ENCODE data around the gene TTLL10.
"Not testable (repeated sequence)": the region's sequence is repeated elsewhere in the genome, so short reads cannot be mapped to it uniquely, and the experiment has no call there.

The TTLL10 gene

GRCh38 chr1:1135339-1136136, 38.1 kb upstream of the TTLL10 start:
- TF ChIP-seq CTCF (IDR thresholded peaks at IDR 0.05; ENCODE audit: borderline replicate concordance, control extremely low read depth, extremely low read depth, insufficient read depth, missing control alignments) = no peak
- in situ Hi-C loops (cut with MboI; ENCODE audit: low sequenced_read_pairs, unreplicated experiment) = no loop called here
- DNase-seq (ENCODE audit: low spot score) = no peak

- peak; percentile 82 for DNase-seq (ENCODE audit: low spot score)
- in situ Hi-C loops (cut with MboI; ENCODE audit: low sequenced_read_pairs, unreplicated experiment) = no loop called here
- TF ChIP-seq CTCF (IDR thresholded peaks at IDR 0.05; ENCODE audit: borderline replicate concordance, control extremely low read depth, extremely low read depth, insufficient read depth, missing control alignments) = no peak
Measured at GRCh38 chr1:1136547-1137230, 37.0 kb upstream of the TTLL10 start.

- DNase-seq (ENCODE audit: low spot score) = peak; percentile 93
- TF ChIP-seq CTCF (IDR thresholded peaks at IDR 0.05; ENCODE audit: borderline replicate concordance, control extremely low read depth, extremely low read depth, insufficient read depth, missing control alignments) = no peak
- in situ Hi-C loops (cut with MboI; ENCODE audit: low sequenced_read_pairs, unreplicated experiment) = no loop called here
Measured at GRCh38 chr1:1137256-1138045, 36.2 kb upstream of the TTLL10 start.

- in situ Hi-C loops (cut with MboI; ENCODE audit: low sequenced_read_pairs, unreplicated experiment) = no loop called here
- DNase-seq (ENCODE audit: low spot score) = no peak
- no peak for TF ChIP-seq CTCF (IDR thresholded peaks at IDR 0.05; ENCODE audit: borderline replicate concordance, control extremely low read depth, extremely low read depth, insufficient read depth, missing control alignments)
Measured at GRCh38 chr1:1140673-1141072, 33.0 kb upstream of the TTLL10 start.

- TF ChIP-seq CTCF (IDR thresholded peaks at IDR 0.05; ENCODE audit: borderline replicate concordance, control extremely low read depth, extremely low read depth, insufficient read depth, missing control alignments) = no peak
- no peak for DNase-seq (ENCODE audit: low spot score)
- in situ Hi-C loops (cut with MboI; ENCODE audit: low sequenced_read_pairs, unreplicated experiment) = no loop called here
Measured at GRCh38 chr1:1141244-1141910, 32.3 kb upstream of the TTLL10 start.

GRCh38 chr1:1141911-1142250, 31.8 kb upstream of the TTLL10 start:
- DNase-seq (ENCODE audit: low spot score) = no peak
- TF ChIP-seq CTCF (IDR thresholded peaks at IDR 0.05; ENCODE audit: borderline replicate concordance, control extremely low read depth, extremely low read depth, insufficient read depth, missing control alignments) = no peak
- in situ Hi-C loops (cut with MboI; ENCODE audit: low sequenced_read_pairs, unreplicated experiment) = no loop called here

- DNase-seq (ENCODE audit: low spot score); in situ Hi-C loops (cut with MboI; ENCODE audit: low sequenced_read_pairs, unreplicated experiment): not testable (repeated sequence)
Measured at GRCh38 chr1:1142352-1142751, 31.3 kb upstream of the TTLL10 start.

All from GM13976 (cell line).